ENCODE results near the gene FNDC3B. TPM values are rescaled to one million over a fixed set of nuclear protein-coding genes. Genes with fewer than 3 reads are reported as not detected.

The FNDC3B gene
- total RNA-seq, 1 donor from 2014 or later: 68.5 TPM

DNA sequence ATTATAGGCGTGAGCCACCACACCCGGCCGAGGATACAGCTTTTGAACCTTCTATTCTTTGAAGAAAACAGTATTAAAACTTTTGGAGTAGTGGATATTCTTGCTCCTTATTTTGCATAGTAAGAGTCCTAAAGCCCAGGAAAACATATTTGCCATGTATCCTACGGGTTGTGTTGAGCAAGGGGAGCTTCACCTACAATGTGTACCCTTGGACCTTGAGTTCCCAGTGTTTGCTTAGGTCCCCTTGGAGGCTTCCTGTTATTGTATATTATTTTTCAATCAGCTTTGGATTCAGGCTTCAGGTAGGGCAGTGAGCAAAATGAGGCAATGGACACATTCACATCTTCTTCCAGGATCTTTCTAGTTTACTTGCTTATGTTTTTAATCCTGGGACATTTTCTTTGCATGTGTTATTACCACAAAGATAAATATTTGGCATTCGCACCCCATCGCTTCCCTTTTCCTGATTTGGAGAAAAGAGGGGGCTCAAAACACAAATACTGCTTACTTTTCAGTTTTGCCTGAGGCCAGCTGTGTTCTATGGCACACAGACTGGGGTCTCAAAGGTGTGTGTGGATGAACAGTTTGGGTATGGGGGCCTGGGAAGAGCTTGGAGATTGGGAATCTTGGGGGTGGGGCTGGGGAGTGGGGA lies 88.7 kb downstream of the FNDC3B start:
- Histone ChIP-seq H3K27ac (peak overlapping the region; percentile 60), H3K9me3 (no peaks in the 10 kb centered on the region), H3K4me3 (no peak overlapping the region), H3K36me3 (no peaks in the 10 kb centered on the region), H3K27me3 (no peaks in the 10 kb centered on the region), H3K4me1 (peaks cover 68% of the 10 kb centered on the region)
- no peak for TF ChIP-seq POLR2AphosphoS5 (IDR thresholded peaks at IDR 0.05; ENCODE audit: insufficient read depth in 1 of 2, low read depth in 1 of 2)
- TF ChIP-seq, protein P1, sequence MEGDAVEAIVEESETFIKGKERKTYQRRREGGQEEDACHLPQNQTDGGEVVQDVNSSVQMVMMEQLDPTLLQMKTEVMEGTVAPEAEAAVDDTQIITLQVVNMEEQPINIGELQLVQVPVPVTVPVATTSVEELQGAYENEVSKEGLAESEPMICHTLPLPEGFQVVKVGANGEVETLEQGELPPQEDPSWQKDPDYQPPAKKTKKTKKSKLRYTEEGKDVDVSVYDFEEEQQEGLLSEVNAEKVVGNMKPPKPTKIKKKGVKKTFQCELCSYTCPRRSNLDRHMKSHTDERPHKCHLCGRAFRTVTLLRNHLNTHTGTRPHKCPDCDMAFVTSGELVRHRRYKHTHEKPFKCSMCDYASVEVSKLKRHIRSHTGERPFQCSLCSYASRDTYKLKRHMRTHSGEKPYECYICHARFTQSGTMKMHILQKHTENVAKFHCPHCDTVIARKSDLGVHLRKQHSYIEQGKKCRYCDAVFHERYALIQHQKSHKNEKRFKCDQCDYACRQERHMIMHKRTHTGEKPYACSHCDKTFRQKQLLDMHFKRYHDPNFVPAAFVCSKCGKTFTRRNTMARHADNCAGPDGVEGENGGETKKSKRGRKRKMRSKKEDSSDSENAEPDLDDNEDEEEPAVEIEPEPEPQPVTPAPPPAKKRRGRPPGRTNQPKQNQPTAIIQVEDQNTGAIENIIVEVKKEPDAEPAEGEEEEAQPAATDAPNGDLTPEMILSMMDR (IDR thresholded peaks at IDR 0.05): no peak
- no peak for TF ChIP-seq POLR2A (IDR thresholded peaks at IDR 0.05)
- intact Hi-C loops (cut with DNase I): loop anchor here (10.0 kb wide), 1 partner anchor 137 kb away; no protein-coding TSS in a partner anchor
- no peak for DNase-seq (ENCODE audit: extremely low spot score in 2 of 2)

DNA sequence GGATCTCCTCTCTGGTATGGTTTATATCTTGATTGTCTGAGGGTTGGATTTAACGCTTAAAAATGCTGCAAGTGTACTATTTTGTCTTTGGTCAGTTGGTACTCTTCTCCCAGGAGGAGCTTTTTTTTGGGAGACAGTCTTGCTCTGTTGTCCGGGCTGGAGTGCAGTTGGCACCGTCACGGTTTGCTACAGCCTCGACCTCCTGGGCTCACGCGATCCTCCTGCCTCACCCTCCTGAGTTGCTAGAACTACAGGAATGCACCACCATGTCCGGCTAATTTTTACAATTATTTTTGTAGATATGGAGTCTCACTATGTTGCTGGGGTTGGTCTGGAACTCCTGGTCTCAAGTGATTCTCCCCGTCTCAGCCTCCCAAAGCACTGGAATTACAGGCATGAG lies 89.5 kb downstream of the FNDC3B start:
- no peak for DNase-seq (ENCODE audit: extremely low spot score in 2 of 2)
- intact Hi-C loops (cut with DNase I): loop anchor here (10.0 kb wide), 1 partner anchor 136 kb away; no protein-coding TSS in a partner anchor
- Histone ChIP-seq H3K27me3 (no peaks in the 10 kb centered on the region), H3K4me3 (no peak overlapping the region), H3K27ac (peak overlapping the region; percentile 60), H3K36me3 (no peaks in the 10 kb centered on the region), H3K4me1 (peaks cover 68% of the 10 kb centered on the region), H3K9me3 (no peaks in the 10 kb centered on the region)
- TF ChIP-seq POLR2A (IDR thresholded peaks at IDR 0.05) (no peak), POLR2AphosphoS5 (IDR thresholded peaks at IDR 0.05; ENCODE audit: insufficient read depth in 1 of 2, low read depth in 1 of 2) (no peak)
- TF ChIP-seq, protein P1 (IDR thresholded peaks at IDR 0.05): no peak

DNA sequence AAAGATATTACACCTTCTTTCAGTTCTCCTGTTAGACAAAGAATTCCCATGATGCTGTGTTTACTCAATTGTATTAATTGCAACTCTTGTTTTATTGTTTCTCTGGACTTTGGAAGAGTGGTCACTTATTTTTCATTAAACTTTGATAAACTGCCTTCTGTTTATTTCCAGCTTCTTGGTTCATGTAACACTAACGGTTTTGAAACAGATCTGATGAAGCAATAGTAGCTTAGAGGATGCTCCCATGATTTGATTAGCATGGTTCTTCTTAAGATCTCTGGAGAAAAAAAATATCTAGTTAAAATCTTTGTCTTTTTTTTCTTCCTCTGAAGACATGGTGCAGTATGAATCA lies 90.1 kb downstream of the FNDC3B start:
- H3K4me1 ChIP-seq: peaks cover 68% of the 10 kb centered on the region
- H3K27ac ChIP-seq: peak overlapping the region; percentile 60

DNA sequence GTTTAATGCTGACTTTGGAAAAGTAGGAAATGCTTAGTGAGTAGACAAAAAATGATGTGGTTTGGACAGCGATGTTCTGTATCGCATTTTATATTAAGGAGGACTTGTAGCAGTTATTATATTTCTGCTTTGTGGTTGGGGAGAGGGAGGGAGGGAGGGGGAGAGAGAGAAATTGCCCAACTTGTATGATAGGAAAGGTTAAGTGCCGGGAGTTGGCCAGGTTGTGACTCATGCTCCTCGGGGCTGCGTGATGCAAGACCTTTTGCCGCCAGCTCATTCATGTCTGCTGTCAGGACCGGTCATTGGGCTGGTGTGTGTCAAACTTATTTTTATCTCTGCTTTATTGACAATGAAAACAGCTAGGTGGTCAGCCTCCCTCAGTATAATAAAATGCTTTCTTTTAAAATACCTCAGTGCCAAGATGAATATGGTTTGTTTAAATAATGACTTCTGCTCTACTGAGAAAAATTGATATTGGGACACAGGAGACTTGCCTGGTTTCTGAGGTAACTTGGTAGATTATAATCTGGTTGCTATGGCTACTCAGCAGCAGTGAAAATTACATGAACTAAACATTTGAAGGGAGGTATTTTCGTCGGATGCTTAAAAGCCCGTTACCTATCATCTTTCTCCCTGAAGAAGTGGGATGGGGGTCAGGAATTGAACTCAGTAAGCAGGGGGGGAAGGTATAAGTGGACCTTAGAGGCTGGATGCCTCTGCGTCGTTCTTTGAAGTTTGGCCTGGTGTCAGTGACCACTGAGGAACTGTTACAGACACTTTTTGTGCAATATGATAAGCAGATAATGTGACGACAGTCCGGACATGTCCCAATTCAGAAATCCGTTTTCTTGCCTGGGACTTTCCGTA lies 90.7 kb downstream of the FNDC3B start:
- H3K27ac ChIP-seq: peak overlapping the region; percentile 60
- no peaks in the 10 kb centered on the region for H3K27me3 ChIP-seq
- H3K9me3 ChIP-seq: no peaks in the 10 kb centered on the region
- no peak for TF ChIP-seq POLR2A (IDR thresholded peaks at IDR 0.05)
- peak; percentile 58 to 71 for TF ChIP-seq POLR2AphosphoS5 (IDR thresholded peaks at IDR 0.05; ENCODE audit: insufficient read depth in 1 of 2, low read depth in 1 of 2)
- no peak overlapping the region for H3K4me3 ChIP-seq
- no peaks in the 10 kb centered on the region for H3K36me3 ChIP-seq
- peak in 1 of 2 donors; percentile 98 for DNase-seq (ENCODE audit: extremely low spot score in 2 of 2)
- H3K4me1 ChIP-seq: peaks cover 69% of the 10 kb centered on the region
- intact Hi-C loops (cut with DNase I): loop anchor here (10.0 kb wide), 1 partner anchor 135 kb away; no protein-coding TSS in a partner anchor

More for the DNA sequence above, 90.1 kb downstream of the FNDC3B start:
- H3K4me3 ChIP-seq: no peak overlapping the region
- TF ChIP-seq POLR2AphosphoS5 (IDR thresholded peaks at IDR 0.05; ENCODE audit: insufficient read depth in 1 of 2, low read depth in 1 of 2) (no peak), POLR2A (IDR thresholded peaks at IDR 0.05) (no peak)
- TF ChIP-seq, protein P1 (IDR thresholded peaks at IDR 0.05): no peak
- DNase-seq (ENCODE audit: extremely low spot score in 2 of 2): no peak
- intact Hi-C loops (cut with DNase I): loop anchor here (10.0 kb wide), 1 partner anchor 135 kb away; no protein-coding TSS in a partner anchor
- no peaks in the 10 kb centered on the region for H3K9me3 ChIP-seq
- no peaks in the 10 kb centered on the region for H3K27me3 ChIP-seq
- H3K36me3 ChIP-seq: no peaks in the 10 kb centered on the region

DNA sequence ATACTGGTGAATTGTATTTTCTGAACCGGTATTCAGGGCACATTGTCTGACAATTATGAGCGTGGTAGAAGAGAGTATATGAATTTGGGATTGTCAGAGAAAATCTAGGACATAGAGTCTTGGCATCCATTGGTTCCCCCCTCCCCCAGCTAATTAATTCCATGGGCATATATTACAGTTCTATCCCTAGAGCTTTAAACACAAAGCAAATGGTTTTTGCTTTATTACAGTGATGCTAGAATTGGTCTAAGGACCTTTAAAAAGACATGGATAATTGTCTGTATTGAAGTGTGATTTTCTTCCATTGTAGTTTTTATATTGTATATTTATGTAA lies 91.3 kb downstream of the FNDC3B start:
- no peak for DNase-seq (ENCODE audit: extremely low spot score in 2 of 2)
- Histone ChIP-seq H3K27ac (peak overlapping the region; percentile 60), H3K27me3 (no peaks in the 10 kb centered on the region), H3K9me3 (no peaks in the 10 kb centered on the region), H3K4me1 (peaks cover 68% of the 10 kb centered on the region), H3K36me3 (no peaks in the 10 kb centered on the region), H3K4me3 (no peak overlapping the region)
- TF ChIP-seq POLR2AphosphoS5 (IDR thresholded peaks at IDR 0.05; ENCODE audit: insufficient read depth in 1 of 2, low read depth in 1 of 2) (no peak), POLR2A (IDR thresholded peaks at IDR 0.05) (no peak)
- TF ChIP-seq, protein P1 (IDR thresholded peaks at IDR 0.05): no peak
- intact Hi-C loops (cut with DNase I): no loop called here

Measured in vagina (tissue), 2 donors.